ENCODE data around the gene B3GNT3.

Gene B3GNT3, protein sequence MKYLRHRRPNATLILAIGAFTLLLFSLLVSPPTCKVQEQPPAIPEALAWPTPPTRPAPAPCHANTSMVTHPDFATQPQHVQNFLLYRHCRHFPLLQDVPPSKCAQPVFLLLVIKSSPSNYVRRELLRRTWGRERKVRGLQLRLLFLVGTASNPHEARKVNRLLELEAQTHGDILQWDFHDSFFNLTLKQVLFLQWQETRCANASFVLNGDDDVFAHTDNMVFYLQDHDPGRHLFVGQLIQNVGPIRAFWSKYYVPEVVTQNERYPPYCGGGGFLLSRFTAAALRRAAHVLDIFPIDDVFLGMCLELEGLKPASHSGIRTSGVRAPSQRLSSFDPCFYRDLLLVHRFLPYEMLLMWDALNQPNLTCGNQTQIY

DNA sequence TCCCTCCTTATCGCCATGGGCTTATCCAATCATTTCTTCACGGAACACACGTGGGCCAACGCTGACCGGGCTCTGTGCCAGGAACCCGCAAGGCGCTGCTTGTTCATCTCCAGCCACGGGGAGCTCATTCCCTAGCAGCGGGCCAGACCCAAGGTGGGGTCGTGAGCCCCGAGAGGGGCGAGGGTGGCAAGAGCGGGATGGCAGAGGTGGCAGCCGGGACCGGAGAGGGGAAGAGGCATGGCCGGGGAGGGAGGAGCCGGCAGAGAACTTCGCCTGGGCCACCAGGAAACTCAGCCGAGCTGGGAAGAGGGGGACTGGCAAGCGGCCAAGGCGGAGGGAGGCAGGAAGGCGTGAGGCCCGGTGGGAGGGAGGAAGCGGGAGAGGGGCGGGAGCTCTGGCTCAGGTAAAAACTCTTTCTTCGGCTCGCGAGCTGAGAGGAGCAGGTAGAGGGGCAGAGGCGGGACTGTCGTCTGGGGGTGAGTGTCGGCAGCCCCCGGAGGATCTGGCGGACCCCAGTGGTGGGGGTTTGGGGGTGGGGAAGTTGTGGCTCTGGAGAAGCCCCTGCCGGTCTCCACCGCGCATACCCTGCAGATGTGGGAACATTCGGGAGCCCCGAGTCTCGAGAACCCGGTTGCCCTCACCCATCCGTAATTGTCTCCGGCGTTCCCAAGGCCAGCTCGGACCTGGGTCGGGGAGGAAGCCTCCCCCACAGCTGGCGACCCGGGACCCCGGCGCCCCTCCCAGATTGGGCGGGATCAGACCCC lies at the start of gene B3GNT3:
TSS of gene B3GNT3 (plus strand) at position 408 of the 764 bp plus-strand sequence. CDS start 12,670 bp downstream, outside the sequence.
- no peak for DNase-seq (ENCODE audit: low read depth in 3 of 3, low spot score in 1 of 3)

- peak; percentile 88 to 91 (median 90) for DNase-seq (ENCODE audit: low read depth in 3 of 3, low spot score in 1 of 3)
Observed at GRCh38 chr19:17747205-17748098, 47.5 kb upstream of the B3GNT3 start.

- DNase-seq (ENCODE audit: low read depth in 3 of 3, low spot score in 1 of 3): no peak
Observed at GRCh38 chr19:17748884-17749638, 45.9 kb upstream of the B3GNT3 start.

DNA sequence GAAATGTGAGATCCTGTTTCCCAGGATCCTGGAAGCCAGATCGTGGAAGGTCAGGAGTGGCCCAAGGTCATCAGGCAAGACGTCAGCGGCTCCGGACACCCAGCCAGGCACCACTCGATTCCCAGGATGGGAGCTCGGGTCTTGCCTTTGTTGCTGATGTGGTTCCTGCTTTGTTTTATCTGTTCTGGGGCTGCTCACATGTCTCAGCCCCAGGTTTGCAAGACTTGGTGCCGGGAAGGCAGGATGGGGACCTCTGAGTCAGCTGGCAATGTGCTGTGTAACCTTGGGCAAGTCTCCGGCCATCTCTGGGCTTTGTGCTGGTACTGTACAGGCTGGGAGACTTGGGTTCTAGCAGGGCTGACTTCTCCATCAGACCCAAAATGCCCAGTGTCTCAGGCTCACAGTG lies 45.0 kb upstream of the B3GNT3 start:
- DNase-seq (ENCODE audit: low read depth in 3 of 3, low spot score in 1 of 3): no peak

GRCh38 chr19:17751103-17751911 lies 43.6 kb upstream of the B3GNT3 start, which contains the start of gene FCHO1:
FCHO1 (plus strand) TSS chr19:17751477; CDS start chr19:17755165, 3,688 bp downstream.
- peak; percentile 62 to 72 (median 64) for DNase-seq (ENCODE audit: low read depth in 3 of 3, low spot score in 1 of 3)

- DNase-seq (ENCODE audit: low read depth in 3 of 3, low spot score in 1 of 3): no peak
Observed at GRCh38 chr19:17751912-17752273, 43.0 kb upstream of the B3GNT3 start.

GRCh38 chr19:17752865-17753639 lies 41.9 kb upstream of the B3GNT3 start:
- DNase-seq (ENCODE audit: low read depth in 3 of 3, low spot score in 1 of 3): no peak

GRCh38 chr19:17753976-17754375 lies 41.0 kb upstream of the B3GNT3 start:
- DNase-seq (ENCODE audit: low read depth in 3 of 3, low spot score in 1 of 3): no peak

- DNase-seq (ENCODE audit: low read depth in 3 of 3, low spot score in 1 of 3): no peak
Observed at GRCh38 chr19:17754634-17755442, 40.1 kb upstream of the B3GNT3 start.

GRCh38 chr19:17755443-17755890 lies 39.5 kb upstream of the B3GNT3 start:
- DNase-seq (ENCODE audit: low read depth in 3 of 3, low spot score in 1 of 3): no peak

- no peak for DNase-seq (ENCODE audit: low read depth in 3 of 3, low spot score in 1 of 3)
Observed at GRCh38 chr19:17755977-17756670, 38.8 kb upstream of the B3GNT3 start.

DNA sequence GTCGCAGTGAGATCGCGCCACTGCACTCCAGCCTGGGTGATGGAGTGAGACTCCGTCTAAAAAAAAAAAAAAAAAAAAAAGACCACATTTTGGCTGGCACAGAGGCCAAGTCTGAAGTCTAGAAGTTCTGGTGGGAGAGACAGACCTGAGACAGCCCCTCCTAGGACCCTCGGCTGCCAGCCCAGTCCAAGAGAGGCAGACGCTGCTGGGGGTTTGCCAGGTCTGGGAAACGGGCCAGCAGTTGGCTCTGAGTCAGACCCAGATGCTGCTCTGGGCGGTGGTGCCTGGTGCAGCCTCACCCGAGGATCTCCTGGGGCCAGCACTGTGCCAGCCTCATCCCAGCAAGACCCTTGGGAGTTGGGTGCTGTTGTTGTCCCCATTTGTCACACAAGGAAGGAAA lies 37.8 kb upstream of the B3GNT3 start:
- no peak for DNase-seq (ENCODE audit: low read depth in 3 of 3, low spot score in 1 of 3)

GRCh38 chr19:17758515-17758914 lies 36.4 kb upstream of the B3GNT3 start:
- DNase-seq (ENCODE audit: low read depth in 3 of 3, low spot score in 1 of 3): no peak

DNA sequence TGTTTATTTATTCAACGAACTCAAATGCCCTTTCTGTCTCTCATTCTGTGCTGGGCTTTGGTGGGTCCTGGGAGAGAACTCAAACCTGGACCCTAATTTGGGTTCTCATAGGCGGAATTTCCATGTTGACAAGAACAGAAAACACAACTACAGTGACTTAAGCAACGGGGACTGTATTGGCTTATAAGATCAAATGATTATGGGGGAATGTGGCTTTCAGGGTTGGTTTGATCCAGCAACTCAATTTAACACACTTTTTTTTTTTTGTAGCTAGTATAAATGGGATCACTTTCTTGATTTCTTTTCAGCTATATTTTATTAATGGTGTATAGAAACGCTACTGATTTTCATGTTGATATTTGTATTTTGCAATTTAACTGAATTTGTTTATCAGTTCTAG lies 33.8 kb upstream of the B3GNT3 start:
- no peak for DNase-seq (ENCODE audit: low read depth in 3 of 3, low spot score in 1 of 3)

DNA sequence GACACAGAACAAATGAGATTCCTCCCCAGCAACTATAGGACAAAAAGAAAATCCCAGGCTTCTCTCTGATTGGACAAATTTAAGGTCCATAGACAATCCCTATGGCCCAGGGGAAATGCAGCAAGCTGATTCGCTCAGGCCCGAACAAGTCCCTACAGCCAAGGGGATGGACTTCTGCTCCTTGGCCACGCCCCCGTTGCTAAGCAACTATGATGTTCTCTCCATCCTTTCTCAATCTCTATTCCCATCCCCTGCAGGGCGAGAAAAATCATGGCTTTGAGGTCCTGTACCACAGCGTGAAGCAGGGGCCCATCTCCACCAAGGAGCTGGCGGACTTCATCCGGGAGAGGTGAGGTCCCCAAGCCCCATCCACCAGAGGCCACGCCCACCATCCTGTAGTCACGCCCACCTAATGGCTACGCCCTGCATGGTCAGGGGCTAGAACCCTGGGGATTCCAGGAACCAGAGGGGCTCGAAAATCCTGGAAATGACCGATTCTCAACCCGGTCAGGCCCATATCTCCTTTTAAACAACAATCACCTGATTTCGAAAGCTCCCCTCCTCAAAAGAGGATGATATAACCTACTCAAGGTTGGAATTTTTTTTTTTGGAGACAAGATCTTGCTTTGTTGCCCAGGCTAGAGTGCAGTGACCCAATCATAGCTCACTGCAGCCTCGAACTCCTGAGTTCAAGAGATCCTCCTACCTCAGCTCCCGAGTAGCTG lies 32.3 kb upstream of the B3GNT3 start:
- no peak for DNase-seq (ENCODE audit: low read depth in 3 of 3, low spot score in 1 of 3)

DNA sequence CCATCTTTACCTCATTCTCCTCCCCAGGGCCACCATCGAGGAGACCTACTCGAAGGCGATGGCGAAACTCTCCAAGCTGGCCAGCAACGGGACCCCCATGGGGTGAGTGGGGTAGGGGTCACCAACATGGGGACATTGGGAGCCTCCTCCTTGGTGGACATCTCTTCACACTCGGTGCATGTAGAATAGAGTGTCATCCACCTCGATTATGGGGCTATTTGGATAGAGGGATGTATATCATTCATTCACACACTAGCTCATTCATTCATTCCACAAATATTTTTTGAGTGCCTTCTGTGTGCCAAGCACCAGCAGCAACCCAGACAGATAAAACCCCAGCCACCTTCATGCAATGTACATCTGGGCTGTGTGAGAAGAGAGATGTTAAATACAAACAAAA lies 30.6 kb upstream of the B3GNT3 start:
- no peak for DNase-seq (ENCODE audit: low read depth in 3 of 3, low spot score in 1 of 3)

Measured in stimulated activated CD4-positive, alpha-beta T cell treated with anti-CD3 and anti-CD28 coated beads, TNF-alpha, amount 100 ng/mL, for 1 hour (primary cell).